GM15510 (cell line): Measurements from ENCODE around the gene SLC16A4.

Experiments
- POLR2A ChIP-seq: IDR thresholded peaks from 3 replicates; pipeline ENCODE4 v1.6.1; 2011; ENCODE audit warnings: borderline replicate concordance; ENCODE audit not compliant: insufficient read length; ENCODE audit errors: extremely low read depth

SLC16A4 gene

GRCh38 chr1:110343249-110343648 lies 47.6 kb downstream of the SLC16A4 start:
- TF ChIP-seq POLR2A: no peak

GRCh38 chr1:110341872-110342331 lies 48.9 kb downstream of the SLC16A4 start:
- no peak for TF ChIP-seq POLR2A

GRCh38 chr1:110341146-110341871 lies 49.5 kb downstream of the SLC16A4 start:
- no peak for TF ChIP-seq POLR2A

GRCh38 chr1:110340207-110340468 lies 50.7 kb downstream of the SLC16A4 start:
- TF ChIP-seq POLR2A: no peak

GRCh38 chr1:110339407-110340206 lies 51.2 kb downstream of the SLC16A4 start:
- TF ChIP-seq POLR2A: peak; percentile 91

- TF ChIP-seq POLR2A: no peak
These were observed 51.9 kb downstream of the SLC16A4 start, which contains the start of gene RBM15 for GRCh38 chr1:110338886-110339406. Gene RBM15 (plus strand): TSS chr1:110339377. CDS start chr1:110339406, 29 bp downstream.

GRCh38 chr1:110338309-110338885 lies 52.4 kb downstream of the SLC16A4 start:
- peak; percentile 75 for TF ChIP-seq POLR2A

GRCh38 chr1:110337704-110338308 lies 53.0 kb downstream of the SLC16A4 start:
- no peak for TF ChIP-seq POLR2A

GRCh38 chr1:110336300-110337039 lies 54.4 kb downstream of the SLC16A4 start:
- no peak for TF ChIP-seq POLR2A

GRCh38 chr1:110335265-110335664 lies 55.6 kb downstream of the SLC16A4 start:
- no peak for TF ChIP-seq POLR2A

GRCh38 chr1:110328700-110329099 lies 62.1 kb downstream of the SLC16A4 start:
- no peak for TF ChIP-seq POLR2A

- no peak for TF ChIP-seq POLR2A
These were observed 62.6 kb downstream of the SLC16A4 start for GRCh38 chr1:110328274-110328673.

- no peak for TF ChIP-seq POLR2A
These were observed 64.0 kb downstream of the SLC16A4 start for GRCh38 chr1:110326826-110327225.

- TF ChIP-seq POLR2A: no peak
These were observed 66.2 kb downstream of the SLC16A4 start for GRCh38 chr1:110324667-110325066.

GRCh38 chr1:110321846-110322245 lies 69.0 kb downstream of the SLC16A4 start:
- TF ChIP-seq POLR2A: no peak

- no peak for TF ChIP-seq POLR2A
These were observed 69.8 kb downstream of the SLC16A4 start for GRCh38 chr1:110321045-110321444.
